Frontal cortex (tissue), 4 donors: Measurements from ENCODE around the gene MATR3. TPM values are rescaled to one million over a fixed set of nuclear protein-coding genes. Genes with fewer than 3 reads are reported as not detected.

ENCODE experiments used
- DNase-seq, 2 donors: peaks; one replicate each; pipeline ENCODE4 v3.0.0; 2012; ENCODE audit warnings: low spot score in 2 of 2
- FAIRE-seq: peaks from 2 replicates; lab custom pipeline; 2012; peaks lifted over from hg19 to GRCh38; lab: Jason Lieb, UNC
- small RNA-seq: library from RNA; depleted of rRNA; stranded (forward); fragments of <200 nt; gene quantifications from one replicate; pipeline ENCODE3, GENCODE V24; 2014
- total RNA-seq: library from RNA; depleted of rRNA; stranded (reverse); fragments of >200 nt; gene quantifications from one replicate; pipeline ENCODE4 v1.2.3, GENCODE V29; 2014
- donor health status: control.
- donor health status: control.
- donor health status: control.

Gene MATR3
- total RNA-seq, 1 donor from 2014 or later: 810 TPM

GRCh38 chr5:139378941-139379361, 85.4 kb downstream of the MATR3 start:
- DNase-seq (peak in 1 of 2 donors; percentile 20), FAIRE-seq (no peak)

GRCh38 chr5:139379626-139380449, 86.3 kb downstream of the MATR3 start:
- FAIRE-seq (no peak), DNase-seq (peak in 1 of 2 donors; percentile 11)

Small RNAs within 50 kb of the gene (small RNA-seq; reads per million reads assigned to genes)
- gene RNA5SP195: not detected
- 2.0 reads per million, percentile 81 among the genes with 10 or more reads in this experiment for gene SNORA74A
- 1.9 reads per million, percentile 80 among the genes with 10 or more reads in this experiment for gene SNORA74D

Other genes with a start within 250 kb of the MATR3 start
- gene SIL1, start 95.4 kb upstream of the MATR3 start, total RNA-seq: 9.4 TPM
- 113 TPM for gene PAIP2, start 48.1 kb downstream of the MATR3 start, total RNA-seq
- not detected for gene SLC23A1, start 89.6 kb downstream of the MATR3 start, total RNA-seq
- not detected for gene MZB1, start 96.2 kb downstream of the MATR3 start, total RNA-seq
- gene PROB1, start 101.4 kb downstream of the MATR3 start, total RNA-seq: under 0.01 TPM
- gene SPATA24, start 110.3 kb downstream of the MATR3 start, total RNA-seq: 1.6 TPM
- 53.0 TPM for gene DNAJC18, start 145.8 kb downstream of the MATR3 start, total RNA-seq
- 4.9 TPM for gene ECSCR, start 169.0 kb downstream of the MATR3 start, total RNA-seq
- not detected for gene SMIM33, start 177.3 kb downstream of the MATR3 start, total RNA-seq
- 3.3 TPM for gene STING1, start 189.0 kb downstream of the MATR3 start, total RNA-seq